Cerebellar cortex (tissue), 1 donor: ENCODE data around the gene ORAI2.
"Not testable (repeated sequence)": the region's sequence is repeated elsewhere in the genome, so short reads cannot be mapped to it uniquely, and the experiment has no call there.

Experiments used
- DNase-seq: peaks from one replicate; pipeline ENCODE4 v3.0.0-alpha.2; 2015; ENCODE audit warnings: low spot score

Gene ORAI2

GRCh38 chr7:102447311-102447710, 13.9 kb downstream of the ORAI2 start:
- no peak for DNase-seq

- no peak for DNase-seq
These were observed 15.8 kb downstream of the ORAI2 start for GRCh38 chr7:102449136-102449535.

DNA sequence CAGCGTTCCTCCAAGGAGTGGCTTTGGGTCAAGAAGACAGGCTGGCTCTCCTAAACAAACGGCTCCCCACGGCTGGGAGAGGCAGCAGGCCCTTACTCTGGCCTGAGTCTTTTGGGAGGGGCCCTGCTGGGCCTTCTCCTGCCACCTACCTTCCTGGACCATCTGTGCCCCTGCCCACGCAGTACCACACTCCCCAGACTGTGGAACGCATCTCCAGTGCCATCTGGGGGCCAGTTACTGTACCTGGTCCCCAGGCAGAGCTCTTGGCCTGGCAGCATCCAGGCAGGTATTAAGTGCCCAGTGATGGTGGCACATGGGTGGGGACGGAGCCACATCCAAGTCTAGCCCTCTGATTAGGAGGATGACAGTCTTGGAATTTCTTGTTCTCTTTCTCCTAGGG, 16.9 kb downstream of the ORAI2 start:
- peak; percentile 92 for DNase-seq

DNA sequence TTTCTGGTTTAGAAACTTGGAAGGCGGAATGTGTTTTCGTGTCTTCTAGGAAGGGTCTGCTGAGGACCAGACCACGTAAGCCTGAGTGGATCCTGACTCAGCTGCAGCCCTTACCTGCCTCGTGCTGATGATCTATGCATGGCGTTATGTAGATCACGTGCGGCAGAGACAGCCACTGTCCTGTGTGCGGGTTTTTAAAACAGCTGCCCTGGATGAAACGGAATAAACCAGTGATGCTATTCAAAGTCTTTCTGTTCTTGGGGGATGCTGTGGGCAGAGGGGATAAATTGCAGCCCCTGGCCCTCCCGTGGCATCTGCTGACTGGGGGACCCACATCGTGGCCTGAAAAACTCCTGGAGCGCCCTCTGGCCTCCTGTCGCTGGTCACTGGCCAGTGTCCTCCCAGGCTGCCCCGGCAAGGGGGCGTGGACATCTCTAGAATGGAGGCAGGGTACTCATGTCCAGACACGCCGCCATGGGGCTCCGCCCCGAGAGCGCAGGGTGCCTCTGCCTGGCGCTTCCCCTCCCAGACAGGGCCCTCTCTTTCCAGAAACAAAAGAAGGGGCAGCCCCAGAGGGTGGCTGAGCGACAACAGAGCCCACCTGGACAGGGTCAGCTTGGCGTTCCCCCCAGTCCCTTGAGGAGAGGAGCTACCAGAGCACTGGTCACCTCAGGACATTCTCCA, 18.1 kb downstream of the ORAI2 start:
- no peak for DNase-seq

GRCh38 chr7:102452451-102452850, 19.1 kb downstream of the ORAI2 start:
- DNase-seq, result no peak

DNA sequence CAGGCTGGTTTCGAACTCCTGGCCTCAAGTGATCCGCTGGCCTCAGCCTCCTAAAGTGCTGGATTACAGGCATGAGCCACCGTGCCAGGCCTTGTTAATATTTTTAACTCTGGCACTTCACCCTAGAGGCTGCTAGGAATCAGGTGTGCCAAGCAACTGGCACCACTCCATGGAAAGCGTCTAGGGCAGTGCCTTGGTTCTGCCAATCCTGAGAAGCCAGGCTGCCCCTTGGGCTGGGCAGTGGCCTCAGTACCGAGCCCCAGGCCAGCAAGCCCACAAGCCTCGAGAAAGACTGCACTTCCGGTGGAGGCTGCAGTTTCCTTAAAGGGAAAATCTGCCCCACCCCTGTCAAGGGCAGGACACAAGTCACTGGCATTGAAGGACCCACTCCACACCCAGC, 19.9 kb downstream of the ORAI2 start:
- peak; percentile 85 for DNase-seq

DNA sequence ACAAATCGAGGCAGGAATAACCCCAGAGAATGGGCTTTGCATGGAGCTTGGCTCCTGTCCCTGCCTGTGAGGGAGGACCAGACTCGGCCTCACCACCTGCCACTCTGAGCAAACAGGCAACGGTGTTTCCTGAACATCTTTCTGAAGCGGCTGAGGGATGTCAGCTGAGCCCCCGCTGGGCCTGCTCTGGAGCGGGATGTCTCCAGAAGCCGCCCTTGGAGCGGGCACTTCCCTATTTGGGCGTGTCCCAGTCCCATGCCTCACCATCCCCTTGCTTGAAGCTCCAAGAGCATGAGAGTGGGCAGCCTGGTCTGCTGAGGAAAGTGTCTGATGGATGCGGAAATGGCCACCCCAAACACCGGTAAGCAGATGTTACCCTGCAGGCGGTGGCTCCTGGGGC, 21.1 kb downstream of the ORAI2 start:
- DNase-seq, result peak; percentile 70

GRCh38 chr7:102454932-102455331, 21.6 kb downstream of the ORAI2 start:
- DNase-seq, result not testable (repeated sequence)

DNA sequence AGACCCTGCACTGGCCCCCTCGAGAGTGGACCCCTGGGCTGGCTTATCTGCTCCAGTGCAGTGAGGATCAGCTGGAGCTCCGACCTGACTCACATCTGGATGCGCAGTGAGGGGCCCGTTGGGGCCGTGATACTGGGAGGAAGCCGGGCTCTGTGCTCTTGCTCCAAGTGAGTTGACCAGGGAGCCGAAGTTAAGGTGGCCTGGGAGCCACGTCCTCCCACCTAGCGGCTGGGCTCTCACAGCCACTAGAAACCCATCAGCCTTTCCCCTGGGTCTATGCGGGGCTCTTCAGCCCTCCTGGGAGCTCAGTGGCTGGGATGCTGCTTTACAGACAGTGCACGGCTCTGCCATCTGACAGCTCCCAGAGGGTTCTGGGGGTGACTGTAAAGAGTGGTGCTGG, 22.2 kb downstream of the ORAI2 start:
- no peak for DNase-seq

- DNase-seq, result no peak
These were observed 23.0 kb downstream of the ORAI2 start for GRCh38 chr7:102456327-102456726.

DNA sequence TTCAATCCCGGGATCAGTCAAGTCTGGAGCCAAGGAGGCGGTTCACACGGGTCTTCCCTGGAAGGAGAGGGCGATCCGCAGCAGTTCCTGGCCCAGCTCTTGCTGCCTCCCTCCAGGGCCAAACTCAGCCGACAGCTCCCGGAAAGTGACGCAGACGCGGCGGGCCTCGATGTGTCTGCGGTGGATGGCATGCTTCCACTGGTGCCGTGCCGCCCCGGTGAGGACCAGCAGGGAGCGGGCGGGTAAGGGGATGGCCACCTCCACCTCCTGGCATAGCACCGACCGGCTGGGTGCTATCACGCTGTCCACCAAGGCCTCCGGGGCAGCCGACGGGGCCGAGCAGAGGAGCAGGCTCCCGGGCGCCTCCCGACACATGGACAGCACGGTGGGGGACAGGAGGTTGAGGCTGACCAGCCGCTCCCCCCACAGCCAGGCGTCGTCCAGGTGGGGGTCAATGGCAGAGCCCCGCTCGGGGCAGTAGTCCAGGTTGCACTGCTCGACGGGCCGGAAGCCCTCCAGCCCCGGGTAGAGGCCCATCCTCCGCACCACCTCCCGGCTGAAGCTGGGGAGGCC, 24.1 kb downstream of the ORAI2 start:
- no peak for DNase-seq

- DNase-seq, result no peak
These were observed 26.0 kb downstream of the ORAI2 start for GRCh38 chr7:102459221-102459844.

DNA sequence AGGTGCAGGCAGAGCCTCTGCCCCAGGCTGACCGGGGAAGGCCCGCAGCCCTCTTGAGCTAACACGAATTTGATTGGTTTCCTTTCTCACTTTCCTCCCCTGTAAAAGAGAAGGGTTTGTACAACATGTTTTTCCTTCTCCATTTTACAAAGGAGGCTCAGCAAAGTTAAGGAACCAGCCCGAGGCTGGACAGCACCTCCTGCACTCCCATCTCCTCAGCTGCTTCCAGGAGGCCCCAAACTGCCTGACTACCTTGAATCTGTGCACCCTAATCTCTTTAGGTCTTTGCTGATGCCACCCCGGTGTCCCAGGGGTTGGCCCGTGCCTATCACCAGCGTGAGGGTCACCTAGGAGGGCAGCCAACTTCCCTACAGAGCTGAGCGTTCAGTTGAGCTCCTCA, 27.1 kb downstream of the ORAI2 start:
- DNase-seq, result no peak

- no peak for DNase-seq
These were observed 30.6 kb downstream of the ORAI2 start for GRCh38 chr7:102463841-102464576.

- peak; percentile 85 for DNase-seq
These were observed 31.4 kb downstream of the ORAI2 start, which contains the start of the genes ALKBH4 and LRWD1 for GRCh38 chr7:102464577-102465280. ALKBH4 (minus strand) TSS chr7:102464863; CDS start chr7:102464836, 27 bp downstream. LRWD1 (plus strand) TSS chr7:102464984; CDS start chr7:102465081, 97 bp downstream.

DNA sequence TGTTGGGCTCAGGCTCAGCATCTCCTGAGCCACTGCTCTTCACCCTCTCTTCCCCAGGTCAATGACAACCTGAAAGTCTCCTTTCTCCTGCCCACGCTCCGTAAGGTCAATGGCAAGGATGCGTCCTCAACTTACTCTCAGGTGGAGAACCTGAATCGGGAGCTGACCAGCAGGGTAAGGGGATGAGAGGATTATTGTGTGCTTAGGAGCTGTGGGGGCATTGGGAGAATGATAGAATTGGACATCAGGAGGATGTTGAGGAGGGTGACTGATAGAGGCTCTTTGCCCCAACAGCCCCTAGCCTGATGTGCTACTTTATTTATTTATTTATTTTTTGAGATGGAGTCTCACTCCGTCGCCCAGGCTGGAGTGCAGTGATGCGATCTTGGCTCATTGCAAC, 32.7 kb downstream of the ORAI2 start:
- DNase-seq, result no peak

- no peak for DNase-seq
These were observed 34.5 kb downstream of the ORAI2 start for GRCh38 chr7:102467581-102468477.

DNA sequence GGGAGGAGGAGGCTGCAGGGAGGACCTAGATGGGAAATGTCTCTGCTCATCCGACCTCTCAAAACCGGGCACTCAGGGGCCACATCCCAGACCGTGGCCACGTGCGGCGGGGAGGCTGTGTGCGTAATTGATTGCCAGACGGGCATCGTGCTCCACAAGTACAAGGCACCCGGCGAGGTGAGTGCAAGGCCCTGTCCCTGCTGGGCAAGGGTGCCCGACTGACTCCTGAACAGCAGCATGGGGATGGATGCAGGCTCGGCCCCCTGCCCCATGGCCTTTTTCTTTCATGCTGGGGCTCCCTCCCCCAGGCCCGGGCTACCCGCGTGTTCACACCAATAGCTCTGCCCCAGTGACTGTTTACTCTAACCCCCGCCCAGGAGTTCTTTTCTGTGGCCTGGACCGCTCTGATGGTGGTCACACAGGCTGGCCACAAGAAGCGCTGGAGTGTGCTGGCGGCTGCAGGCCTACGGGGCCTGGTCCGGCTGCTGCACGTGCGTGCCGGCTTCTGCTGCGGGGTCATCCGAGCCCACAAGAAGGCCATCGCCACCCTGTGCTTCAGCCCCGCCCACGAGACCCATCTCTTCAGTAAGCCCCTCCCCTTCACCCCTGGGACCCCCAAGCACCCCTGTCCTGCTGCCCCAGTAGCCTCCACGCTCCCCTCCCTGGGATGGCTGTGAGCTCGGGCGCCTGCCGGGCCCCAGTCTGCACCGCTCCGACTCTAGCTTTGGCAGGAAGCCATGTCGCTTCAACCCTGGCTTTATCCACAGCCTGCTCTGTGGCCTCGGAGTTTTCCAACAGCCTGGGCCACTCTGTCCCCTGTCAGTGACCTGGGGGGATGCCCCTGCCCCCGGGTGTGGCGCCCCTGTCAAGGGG, 35.3 kb downstream of the ORAI2 start:
- DNase-seq, result peak; percentile 64

- no peak for DNase-seq
These were observed 36.1 kb downstream of the ORAI2 start for GRCh38 chr7:102469351-102469971.
